GM19468 (cell line): ENCODE measurements around the gene CCDC40.
"Not testable (repeated sequence)": the region's sequence is repeated elsewhere in the genome, so short reads cannot be mapped to it uniquely, and the experiment has no call there.

Source experiments
- ATAC-seq: cut with Tn5 transposase; IDR thresholded peaks from one replicate; pipeline ENCODE4 v1.9.1; 2021; ENCODE audit warnings: mild to moderate bottlenecking, moderate library complexity, moderate number of reproducible peaks; ENCODE audit not compliant: unreplicated experiment; ENCODE audit errors: extremely low read depth

CCDC40 gene

DNA sequence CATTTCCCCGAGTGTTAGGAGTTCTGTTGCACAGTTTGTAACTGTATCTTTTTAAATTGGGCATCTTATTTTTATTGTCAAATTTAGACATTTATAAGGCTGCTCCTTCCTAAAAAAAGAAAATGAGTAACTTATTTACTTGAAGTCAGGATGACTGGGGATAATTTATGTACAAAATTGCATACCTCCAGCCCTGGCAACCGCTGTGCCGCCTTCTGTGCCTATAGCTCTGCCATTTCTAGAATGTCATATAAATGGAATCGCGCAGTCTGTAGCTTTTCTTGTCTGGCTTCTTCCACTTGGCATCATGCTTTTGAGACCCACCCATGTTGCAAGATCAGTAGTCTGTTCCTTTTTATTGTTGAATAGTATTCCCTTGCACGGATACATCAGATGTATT lies 36.0 kb downstream of the CCDC40 start:
- no peak for ATAC-seq

- no peak for ATAC-seq
Observed at GRCh38 chr17:80080081-80080480, 43.6 kb downstream of the CCDC40 start.

DNA sequence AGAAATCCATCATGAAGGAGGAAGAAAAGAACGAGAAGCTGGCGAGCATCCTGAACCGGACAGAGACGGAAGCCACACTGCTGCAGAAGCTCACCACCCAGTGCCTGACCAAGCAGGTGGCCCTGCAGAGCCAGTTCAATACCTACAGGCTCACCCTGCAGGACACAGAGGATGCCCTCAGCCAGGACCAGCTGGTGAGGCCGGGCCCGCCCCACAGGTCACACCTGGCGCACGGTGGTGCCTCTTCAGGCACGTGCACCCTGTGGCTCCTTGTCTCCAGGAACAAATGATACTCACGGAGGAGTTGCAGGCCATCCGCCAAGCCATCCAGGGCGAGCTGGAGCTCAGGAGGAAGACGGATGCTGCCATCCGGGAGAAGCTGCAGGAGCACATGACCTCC lies 45.2 kb downstream of the CCDC40 start:
- no peak for ATAC-seq

- no peak for ATAC-seq
Observed at GRCh38 chr17:80082403-80083135, 46.1 kb downstream of the CCDC40 start.

DNA sequence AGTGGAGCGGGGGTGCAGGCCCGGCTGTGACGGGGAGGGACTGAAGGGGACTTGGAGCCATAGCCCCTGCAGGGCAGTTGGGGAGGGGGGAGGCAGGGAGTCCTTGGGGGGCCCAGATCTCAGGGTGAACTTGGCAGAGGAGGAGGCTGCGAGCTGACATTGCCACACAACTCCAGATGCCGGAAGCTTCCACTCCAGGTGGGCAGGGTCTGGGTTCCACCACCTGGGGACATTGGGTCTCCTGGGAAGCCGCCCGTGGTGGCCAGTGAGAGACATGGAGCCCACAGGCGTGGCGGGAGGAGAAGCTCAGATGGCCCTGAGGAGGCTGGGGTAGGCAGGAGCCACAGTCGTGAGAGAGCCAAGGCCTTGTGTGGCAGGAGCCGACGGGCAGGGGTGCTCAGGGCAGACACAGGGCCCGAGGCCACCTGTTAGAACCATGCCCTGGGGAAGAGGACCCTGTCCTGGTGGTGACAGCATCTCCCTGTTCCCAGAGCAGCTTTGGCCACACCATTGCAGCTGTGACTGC lies 46.8 kb downstream of the CCDC40 start:
- no peak for ATAC-seq

DNA sequence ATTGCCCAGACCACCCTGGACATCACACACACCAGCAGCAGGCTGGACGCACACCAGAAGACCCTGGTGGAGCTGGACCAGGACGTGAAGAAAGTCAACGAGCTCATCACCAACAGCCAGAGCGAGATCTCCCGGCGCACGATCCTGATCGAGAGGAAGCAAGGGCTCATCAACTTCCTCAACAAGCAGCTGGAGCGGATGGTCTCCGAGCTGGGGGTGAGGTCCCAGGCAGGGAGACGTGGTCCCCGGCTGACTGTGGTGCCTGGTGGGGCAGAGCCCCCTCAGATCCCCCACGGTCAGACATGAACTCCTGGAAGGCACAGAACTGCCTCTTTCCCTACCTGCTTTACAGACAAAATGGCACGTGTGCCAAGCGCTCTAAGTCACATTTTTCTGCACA lies 48.3 kb downstream of the CCDC40 start:
- no peak for ATAC-seq

GRCh38 chr17:80086081-80086480 lies 49.6 kb downstream of the CCDC40 start:
- ATAC-seq = no peak

DNA sequence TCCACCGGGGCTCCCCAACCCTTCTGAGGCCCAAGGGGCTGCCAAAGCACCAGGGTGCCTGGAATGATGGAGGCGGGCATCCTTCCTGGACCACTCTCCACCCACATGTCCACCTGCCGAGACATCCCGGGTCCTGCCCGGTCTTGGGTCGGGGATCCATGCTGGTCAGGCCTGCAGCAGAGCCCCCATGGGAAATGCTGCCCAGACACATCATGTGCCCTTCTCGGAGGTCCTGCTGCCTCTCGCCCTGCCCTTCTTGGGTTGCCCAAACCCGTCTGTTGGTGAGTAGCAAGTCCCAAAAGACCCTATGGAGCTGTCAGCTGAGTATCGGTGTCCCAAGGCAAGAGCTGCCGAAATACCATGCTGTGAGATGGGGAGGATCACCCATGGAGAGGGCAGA lies 50.2 kb downstream of the CCDC40 start:
- no peak for ATAC-seq

- no peak for ATAC-seq
Observed at GRCh38 chr17:80087346-80088265, 51.2 kb downstream of the CCDC40 start.

DNA sequence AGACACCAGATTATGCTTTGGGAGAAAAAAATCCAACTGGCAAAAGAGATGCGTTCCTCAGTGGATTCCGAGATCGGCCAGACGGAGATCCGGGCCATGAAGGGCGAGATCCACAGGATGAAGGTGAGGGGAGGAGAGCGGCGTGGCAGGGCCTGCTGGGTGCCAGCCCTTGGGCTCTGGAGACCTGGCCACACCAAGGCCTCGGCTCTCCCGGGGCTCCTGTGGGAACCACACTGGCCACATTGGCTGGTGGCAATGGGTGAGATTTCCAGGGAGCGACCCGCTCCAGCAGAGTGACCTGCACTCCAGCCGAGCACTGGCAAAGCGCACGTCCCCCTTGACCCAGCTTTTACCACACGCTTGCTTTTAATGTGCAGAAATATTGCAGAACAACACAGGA lies 53.3 kb downstream of the CCDC40 start:
- no peak for ATAC-seq

GRCh38 chr17:80090164-80090563 lies 53.7 kb downstream of the CCDC40 start:
- ATAC-seq = not testable (repeated sequence)

DNA sequence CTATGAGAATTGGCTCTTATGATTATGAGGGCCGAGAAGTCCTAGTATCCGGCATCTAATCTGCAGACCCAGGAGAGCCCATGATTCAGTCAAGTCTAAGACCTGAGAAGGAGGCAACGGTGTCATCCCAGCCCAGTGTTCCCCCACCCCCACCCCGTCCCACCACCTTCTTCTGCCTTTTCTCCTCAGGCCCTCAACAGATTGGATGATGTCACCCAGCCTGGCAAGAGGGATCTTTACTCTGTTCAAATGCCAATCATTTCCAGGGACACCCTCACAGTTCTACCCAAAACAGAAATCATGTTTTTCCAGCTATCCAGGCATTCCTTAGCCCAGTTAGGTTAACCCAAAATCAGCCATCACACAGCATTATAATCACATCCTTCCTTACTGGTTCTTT lies 54.9 kb downstream of the CCDC40 start:
- ATAC-seq = no peak

DNA sequence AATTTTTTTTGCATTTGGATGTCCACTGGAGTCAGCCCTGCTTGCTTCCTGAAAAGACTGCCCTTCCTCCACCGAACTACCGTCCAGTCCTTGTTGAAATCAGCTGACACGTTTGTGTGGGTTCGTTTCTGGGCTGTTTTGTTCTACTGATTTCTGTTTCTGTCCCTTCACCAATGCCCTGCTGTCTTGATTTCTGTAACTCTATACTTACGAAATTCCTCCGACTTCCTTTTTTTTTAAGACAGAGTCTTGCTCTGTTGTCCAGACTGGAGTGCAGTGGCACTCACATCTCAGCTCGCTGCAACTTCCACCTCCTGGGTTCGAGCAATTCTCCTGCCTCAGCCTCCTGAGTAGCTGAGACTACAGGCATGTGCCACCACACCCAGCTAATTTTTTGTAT lies 56.5 kb downstream of the CCDC40 start:
- ATAC-seq = no peak

- no peak for ATAC-seq
Observed at GRCh38 chr17:80095038-80095843, 58.8 kb downstream of the CCDC40 start.

- no peak for ATAC-seq
Observed at GRCh38 chr17:80095844-80096475, 59.5 kb downstream of the CCDC40 start.

DNA sequence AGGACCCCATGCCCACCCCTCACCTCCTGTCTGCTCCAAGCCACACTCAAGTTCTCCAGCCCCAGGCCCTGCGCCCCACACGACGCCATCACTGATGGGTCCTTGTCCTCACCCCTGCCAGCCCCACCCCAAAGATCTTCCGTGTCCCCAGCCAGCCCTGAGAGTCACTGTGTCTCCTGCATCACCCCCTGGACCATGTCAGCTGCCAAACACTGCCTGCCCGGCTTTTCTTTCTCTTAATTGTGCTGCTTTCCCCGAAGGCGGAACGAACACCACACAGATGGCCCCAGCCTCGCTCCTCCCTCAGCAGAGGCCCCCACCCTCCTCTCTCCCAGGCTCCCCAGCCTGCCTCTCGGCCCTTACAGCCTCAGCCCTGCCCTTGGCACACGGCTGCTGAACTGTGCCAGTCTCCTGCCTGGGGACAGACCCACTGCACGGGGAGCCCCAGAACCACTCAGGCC lies 60.1 kb downstream of the CCDC40 start:
- no peak for ATAC-seq

DNA sequence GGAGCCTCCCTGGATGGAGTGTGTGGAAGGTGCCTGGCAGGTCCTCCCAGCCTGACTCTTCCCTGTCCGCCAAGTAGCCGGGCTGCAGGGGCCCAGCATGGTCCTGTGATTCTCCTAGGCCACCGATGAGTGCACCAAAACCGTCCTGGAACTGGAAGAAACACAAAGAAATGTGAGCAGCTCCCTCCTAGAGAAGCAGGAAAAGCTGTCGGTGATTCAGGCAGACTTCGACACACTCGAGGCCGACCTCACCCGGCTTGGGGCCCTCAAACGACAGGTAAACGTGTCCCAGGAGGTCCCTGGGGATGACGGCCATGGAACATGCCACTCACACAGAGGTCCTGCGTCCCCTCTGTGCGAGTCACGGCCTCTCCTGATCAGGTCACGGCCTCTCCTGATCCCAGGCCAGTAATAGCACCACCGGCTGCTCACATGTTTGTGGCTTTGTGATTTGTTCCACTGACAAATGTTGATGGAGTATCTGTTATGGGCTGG lies 60.7 kb downstream of the CCDC40 start:
- no peak for ATAC-seq

GRCh38 chr17:80097844-80098691 lies 61.6 kb downstream of the CCDC40 start:
- ATAC-seq = no peak
